C4-2B (cell line): ENCODE results near the gene ZNF799.
"Not testable (repeated sequence)": the region's sequence is repeated elsewhere in the genome, so short reads cannot be mapped to it uniquely, and the experiment has no call there.

ENCODE experiments used
- H3K27ac ChIP-seq: fragments of 450-650 bp; 2 replicates; pipeline ENCODE4 v1.5.1; 2017
- CTCF ChIP-seq: fragments of 450-650 bp; conservative IDR thresholded peaks from 2 replicates; pipeline ENCODE4 v1.5.1; 2017; ENCODE audit warnings: mild to moderate bottlenecking
- ZFX ChIP-seq: fragments of 450-650 bp; IDR thresholded peaks from 2 replicates; pipeline ENCODE4 v1.6.1; 2017

ZNF799 gene

GRCh38 chr19:12425236-12425887 lies 24.3 kb upstream of the ZNF799 start:
- no peak for TF ChIP-seq CTCF
- no peak for TF ChIP-seq ZFX
- no peak overlapping the region for H3K27ac ChIP-seq

- H3K27ac ChIP-seq, result not testable (repeated sequence)
These were observed 16.2 kb upstream of the ZNF799 start for GRCh38 chr19:12417273-12417672.

- H3K27ac ChIP-seq, result no peak overlapping the region
- TF ChIP-seq ZFX (no peak), CTCF (no peak)
These were observed 10.8 kb upstream of the ZNF799 start for GRCh38 chr19:12411893-12412292.

GRCh38 chr19:12399901-12400632 lies 1.0 kb downstream of the ZNF799 start:
- peak overlapping the region; percentile 74 for H3K27ac ChIP-seq

- not testable (repeated sequence) for H3K27ac ChIP-seq
These were observed 9.9 kb downstream of the ZNF799 start for GRCh38 chr19:12391148-12391547.

GRCh38 chr19:12386365-12386764 lies 14.7 kb downstream of the ZNF799 start:
- H3K27ac ChIP-seq, result not testable (repeated sequence)

- no peak for TF ChIP-seq CTCF
- H3K27ac ChIP-seq, result no peak overlapping the region
These were observed 20.7 kb downstream of the ZNF799 start for GRCh38 chr19:12380444-12380737.

- H3K27ac ChIP-seq, result no peak overlapping the region
- TF ChIP-seq CTCF (no peak), ZFX (no peak)
These were observed 21.2 kb downstream of the ZNF799 start for GRCh38 chr19:12379732-12380443.

- no peak for TF ChIP-seq ZFX
- TF ChIP-seq CTCF, result no peak
- H3K27ac ChIP-seq, result no peak overlapping the region
These were observed 27.0 kb downstream of the ZNF799 start for GRCh38 chr19:12374026-12374425.
